Hippocampal formation (tissue), 2 donors: ENCODE results near the gene MAEA.

Experiments
- DNase-seq, 2 donors: peaks; one replicate each; lab custom pipeline; 2025; lab: John Stamatoyannopoulos, UW

The MAEA gene

GRCh38 chr4:1299301-1299860, 9.7 kb downstream of the MAEA start:
- DNase-seq, result no peak

DNA sequence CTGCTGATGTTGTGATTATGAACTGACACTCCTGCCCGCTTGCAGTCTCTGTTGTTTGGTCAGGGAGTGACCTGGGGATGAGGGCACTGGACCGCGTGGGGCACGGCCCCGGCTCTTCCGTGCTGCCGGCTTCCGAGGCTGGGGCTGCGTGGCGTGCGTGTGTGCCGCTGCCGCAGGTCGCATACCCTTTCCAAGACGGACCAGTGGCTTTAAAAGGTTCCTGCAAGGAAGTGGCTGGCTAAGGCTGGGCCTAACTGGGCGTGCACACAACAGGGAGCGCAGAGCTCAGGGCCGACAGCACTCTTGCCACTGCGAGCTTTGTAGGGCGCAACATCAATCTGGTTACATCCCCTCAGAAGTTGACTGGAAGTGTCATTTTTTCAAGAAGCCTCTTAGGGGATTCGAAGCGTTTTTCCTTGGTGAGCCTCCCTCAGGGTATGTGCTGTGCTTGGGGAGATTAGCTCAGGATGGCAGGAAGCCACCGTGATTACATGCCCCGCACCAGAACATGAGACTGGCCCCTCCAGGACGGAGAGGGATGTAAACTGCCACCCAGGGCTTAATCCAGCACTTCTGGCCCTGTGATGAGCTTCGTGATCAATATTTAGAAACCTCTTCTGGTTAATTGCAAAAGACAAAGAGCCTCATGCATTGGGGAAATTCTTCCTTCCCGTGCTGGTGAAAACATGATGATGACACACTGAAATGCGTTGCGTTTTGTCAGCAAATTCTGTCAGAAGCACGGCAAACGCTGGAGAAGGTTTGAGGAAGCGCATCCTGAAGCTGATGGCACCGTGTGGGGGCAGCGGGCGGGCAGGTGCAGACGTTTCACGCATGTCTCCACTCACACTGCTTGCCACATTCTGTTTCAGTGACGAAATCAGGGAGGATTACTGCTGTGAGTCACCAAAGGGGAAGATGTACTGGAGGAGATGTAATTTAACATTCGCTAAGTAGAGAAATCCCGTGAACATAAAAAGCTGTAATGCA, 11.1 kb downstream of the MAEA start:
- DNase-seq, result peak; percentile 15 to 34

DNA sequence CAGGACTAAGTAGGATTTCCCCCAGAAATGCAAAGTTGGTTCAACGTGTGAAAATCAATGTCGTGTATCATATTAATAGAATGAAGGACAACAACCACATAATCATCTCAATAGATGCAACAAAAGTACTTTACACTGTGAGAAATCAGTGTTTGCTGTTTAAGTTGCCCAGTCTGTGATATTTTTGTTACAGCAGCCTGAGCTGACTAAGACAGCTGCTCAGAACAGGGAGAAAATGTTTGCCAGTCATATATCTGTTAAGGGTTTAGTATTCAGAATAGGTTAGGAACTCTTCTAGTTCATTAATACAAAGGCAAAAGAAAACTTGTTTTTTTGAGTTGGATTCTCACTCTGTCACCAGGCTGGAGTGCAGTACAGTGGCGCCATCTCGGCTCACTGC, 12.5 kb downstream of the MAEA start:
- DNase-seq, result no peak

DNA sequence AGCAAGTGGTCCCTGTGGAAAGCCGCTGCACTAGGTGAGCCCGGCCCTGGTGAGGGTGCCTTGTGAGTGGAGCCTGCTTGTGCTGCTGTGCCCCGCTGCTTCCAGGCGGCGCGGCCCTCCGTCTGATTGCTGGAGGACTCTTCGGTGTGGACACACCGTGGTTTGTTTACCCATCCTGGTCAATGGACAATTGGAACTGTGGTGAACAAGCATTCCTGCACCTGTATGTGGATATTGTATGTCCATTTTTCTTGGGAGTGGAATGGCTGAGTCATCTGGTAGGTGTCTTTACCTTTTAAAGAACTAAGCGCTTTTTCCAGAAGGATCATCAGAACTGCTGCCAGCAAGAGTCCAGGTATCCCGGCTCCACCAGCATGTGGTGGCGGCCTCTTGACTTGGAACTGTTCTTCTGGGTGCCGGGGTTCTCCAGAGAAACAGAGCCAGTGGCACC, 15.6 kb downstream of the MAEA start:
- DNase-seq, result no peak

- no peak for DNase-seq
Observed at GRCh38 chr4:1305781-1306455, 16.2 kb downstream of the MAEA start.

- DNase-seq, result no peak
Observed at GRCh38 chr4:1307951-1308735, 18.5 kb downstream of the MAEA start.

DNA sequence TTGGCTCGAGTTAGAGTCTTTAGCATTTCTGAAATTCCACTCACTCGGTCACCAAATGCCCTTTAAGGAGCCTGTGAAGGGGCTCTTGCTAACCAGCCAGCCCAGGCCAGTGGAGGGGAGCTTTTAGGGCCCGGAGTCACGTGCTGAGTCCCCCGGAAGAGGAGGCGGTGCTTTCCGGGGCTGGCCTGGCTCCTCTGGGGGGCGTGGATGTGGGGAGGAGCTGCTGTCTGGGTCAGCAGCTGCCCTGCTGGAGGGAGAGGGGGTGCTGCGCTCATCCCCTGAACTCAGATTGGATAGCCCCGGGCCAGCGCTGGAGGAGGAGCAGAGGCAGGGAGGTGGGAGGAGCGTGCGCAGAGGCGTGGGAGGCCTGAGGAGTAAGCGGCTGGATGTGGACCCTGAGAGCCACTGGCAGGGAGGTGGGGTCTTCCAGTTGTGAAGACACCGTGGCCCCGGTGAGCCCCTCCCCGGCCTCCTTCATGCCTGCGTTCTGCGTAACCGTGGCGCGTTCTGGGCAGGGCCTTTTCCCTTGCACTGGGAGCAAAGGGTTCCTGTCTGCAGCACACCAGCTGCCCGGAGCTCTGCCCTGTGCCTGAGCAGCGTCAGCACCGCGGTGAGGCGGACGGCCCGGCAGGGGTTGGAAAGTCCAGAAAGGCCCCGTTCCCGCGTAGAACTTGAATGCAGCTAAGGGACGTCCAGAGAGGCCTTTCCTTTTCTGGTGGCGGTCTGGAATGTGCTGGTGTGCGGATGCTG, 19.7 kb downstream of the MAEA start:
- peak; percentile 87 for DNase-seq

DNA sequence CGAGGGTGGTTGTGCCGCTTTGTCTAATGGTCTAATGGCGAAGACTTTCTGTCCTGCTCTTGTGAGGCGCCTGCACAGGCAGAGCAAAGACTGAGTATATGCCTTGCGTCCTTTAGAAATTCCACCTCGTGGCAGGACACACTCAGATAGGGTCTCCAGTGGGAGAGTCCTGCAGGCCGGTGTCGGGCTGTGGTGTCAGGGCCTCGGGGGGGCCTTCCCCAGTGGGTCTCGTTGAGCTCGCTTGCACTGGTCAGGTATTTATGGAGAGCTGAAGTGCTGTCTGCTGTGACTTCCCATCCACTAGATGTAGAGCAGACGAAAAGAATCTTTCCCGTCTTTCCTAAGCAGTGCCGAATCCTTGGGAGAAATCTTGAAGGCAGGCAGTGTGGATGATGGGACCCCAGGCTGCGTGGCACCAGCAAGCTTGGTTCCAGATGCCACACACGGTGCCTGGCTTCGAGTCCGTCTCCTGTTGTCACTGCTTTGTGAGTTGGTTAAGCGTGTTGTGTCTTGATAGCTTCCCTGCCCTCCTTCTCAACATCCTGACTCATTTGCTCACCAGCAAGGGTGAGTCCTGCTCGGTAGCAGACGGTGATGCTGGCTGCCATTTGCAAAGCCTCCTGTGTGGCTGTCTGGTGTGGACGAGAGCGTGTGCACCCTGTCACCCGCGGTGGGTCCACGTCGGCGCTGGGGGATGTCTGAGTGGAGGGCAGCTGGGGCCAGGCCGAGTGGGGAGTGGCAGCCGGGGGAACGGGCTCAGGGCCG, 20.5 kb downstream of the MAEA start:
- no peak for DNase-seq

DNA sequence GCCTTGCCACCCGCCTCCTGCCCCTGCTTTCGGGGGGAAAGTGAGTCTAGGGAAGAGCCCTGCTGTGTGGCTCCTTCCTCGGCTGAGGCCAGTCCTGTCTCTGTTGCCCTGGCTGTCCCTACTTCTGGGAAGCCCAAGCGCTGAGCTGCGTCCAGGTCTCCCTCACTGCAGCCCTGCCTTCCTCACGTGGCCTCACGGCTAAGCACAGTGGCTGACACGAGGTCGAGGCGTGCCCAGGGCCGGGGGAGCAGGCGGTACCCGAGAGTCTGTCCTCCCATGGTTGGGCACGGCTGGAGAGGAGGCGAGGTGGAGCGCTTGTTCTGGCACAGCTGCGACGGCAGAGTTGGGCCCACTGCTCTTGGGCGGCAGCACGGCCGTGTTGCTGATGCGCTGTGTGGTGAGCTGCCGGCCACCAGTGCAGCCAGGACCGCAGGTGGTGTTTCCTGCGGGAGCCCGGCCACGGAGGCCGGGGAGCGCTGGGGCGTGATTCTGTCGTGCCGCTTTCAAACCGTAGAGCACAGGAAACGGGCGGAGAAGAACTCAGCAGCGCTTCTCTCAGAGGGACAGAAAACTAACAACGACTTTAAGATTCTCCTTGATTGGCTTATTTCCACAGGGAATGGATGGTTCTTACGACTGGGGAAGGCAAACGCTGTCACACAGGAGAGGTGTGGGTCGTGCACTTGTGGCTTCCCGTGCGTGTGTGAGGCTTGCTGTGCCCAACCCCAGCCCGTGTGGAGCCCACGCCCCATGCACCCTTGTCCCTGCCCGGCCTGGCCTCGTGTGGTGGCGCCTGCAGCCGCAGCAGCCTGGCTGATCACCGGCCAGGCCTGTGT, 21.3 kb downstream of the MAEA start:
- DNase-seq, result no peak

GRCh38 chr4:1312821-1313640, 23.3 kb downstream of the MAEA start:
- DNase-seq, result no peak

- DNase-seq, result no peak
Observed at GRCh38 chr4:1315306-1315705, 25.6 kb downstream of the MAEA start.

- no peak for DNase-seq
Observed at GRCh38 chr4:1315836-1316536, 26.3 kb downstream of the MAEA start.

- DNase-seq, result no peak
Observed at GRCh38 chr4:1316537-1317168, 27.0 kb downstream of the MAEA start.

- no peak for DNase-seq
Observed at GRCh38 chr4:1317177-1318045, 27.7 kb downstream of the MAEA start.

- DNase-seq, result no peak
Observed at GRCh38 chr4:1318046-1318375, 28.3 kb downstream of the MAEA start.

- no peak for DNase-seq
Observed at GRCh38 chr4:1318488-1319213, 29.0 kb downstream of the MAEA start.
